ENCODE measurements around the gene ANGPTL4.

Gene ANGPTL4

DNA sequence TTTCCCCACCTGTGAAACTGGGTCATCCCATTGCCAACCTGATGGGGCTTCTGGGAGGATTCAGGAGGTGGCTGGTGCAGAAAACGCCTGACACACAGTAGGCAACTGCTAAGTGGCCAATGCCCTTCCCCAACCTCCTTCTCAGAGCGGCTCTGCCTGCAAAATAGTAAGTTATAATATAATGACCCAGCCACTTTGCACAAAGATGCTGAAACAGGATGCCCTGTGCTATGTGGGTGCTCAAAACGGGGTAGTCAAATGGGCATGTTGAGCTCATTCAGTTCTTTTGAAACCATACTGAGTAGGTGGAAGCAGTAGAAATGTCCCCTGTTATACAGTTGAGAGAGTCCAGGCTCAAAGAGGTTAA, 49.7 kb downstream of the ANGPTL4 start:
- DNase-seq (ENCODE audit: low spot score): no peak

DNA sequence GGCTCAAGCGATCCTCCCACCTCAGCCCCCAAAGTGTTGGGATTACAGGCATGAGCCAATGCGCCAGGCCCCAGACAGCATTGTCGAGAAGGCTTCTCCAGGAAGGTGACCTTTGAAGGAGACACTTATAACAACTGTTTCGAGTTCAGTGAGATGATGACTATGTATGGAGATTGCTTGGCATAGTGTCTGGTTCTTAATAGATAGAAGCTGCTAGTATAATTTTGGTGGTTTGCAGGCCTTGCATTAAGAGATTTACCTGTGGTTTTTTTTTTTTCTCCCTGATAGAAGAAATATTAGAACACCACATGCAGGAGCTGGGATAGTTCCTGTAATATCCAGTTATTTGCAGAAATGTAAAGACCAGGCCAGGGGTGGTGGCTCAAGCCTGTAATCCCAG, 52.8 kb downstream of the ANGPTL4 start:
- no peak for DNase-seq (ENCODE audit: low spot score)

DNA sequence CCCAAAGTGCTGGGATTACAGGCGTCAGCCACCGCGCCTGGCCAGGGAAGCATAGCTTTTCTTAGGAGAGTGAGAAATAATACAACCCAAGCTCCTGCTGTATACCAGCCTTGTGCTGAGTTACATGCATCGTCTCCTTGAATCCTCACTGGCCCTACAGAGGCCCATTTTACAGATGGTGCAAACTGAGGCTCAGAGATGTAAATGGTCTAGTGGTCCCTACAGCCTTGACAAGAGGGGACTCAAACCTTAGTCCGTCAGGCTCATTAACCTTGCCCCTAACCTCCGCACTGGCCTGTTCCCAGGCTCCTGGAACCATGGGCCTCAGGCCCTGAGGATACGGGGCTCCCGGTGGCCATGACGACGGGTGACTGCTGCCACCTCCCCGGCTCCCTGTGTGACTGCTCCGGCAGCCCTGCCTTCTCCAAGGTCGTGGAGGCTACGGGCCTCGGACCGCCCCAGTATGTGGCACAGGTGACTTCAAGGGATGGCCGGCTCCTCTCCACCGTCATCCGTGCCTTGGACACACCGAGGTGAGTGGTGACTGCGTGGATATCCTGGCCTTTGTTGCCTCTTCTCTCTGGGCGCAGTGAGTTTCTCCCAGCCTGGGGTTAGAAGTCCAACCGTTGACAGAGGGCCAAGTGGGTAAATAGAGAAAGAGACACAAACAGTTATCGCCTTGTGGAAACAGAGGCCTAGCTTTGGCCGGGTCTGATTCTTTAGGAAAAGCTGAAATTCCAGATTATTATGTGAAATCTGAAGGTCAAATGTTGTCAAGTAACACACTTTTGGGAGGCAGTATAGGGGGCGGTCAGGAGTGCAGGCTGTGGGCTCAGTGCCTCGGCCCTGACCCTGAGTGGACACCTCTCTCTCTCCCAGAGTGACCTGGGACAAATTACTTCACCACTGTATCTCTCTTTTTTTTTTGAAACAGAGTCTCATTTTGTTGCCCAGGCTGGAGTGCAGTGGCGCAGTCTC, 57.8 kb downstream of the ANGPTL4 start:
- no peak for DNase-seq (ENCODE audit: low spot score)

DNA sequence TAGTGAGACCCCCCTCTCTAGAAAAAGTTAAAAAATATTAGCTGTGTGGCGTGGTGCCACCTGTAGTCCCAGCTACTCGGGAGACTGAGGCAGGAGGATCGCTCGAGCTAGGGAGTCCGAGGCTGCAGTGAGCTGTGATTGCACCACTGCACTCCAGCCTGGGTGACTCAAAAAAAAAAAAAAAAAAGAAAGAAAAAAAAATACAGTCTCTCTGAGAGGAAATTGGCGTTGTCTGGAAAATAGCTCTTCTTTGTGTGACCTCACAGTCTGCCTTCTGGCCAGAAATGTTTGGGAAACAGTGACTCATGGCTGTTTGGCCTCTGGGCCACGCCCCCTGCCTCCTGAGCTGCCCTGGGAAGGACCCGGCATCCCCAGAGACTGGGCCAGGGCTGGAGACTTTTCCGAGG, 59.9 kb downstream of the ANGPTL4 start:
- DNase-seq (ENCODE audit: low spot score): peak; percentile 74
